Peyer's patch (tissue), 4 donors: Measurements from ENCODE around the gene MGARP.
"Not testable (repeated sequence)": the region's sequence is repeated elsewhere in the genome, so short reads cannot be mapped to it uniquely, and the experiment has no call there.

Source experiments
- POLR2A ChIP-seq, 2 donors: fragments of 450-650 bp; IDR thresholded peaks; one replicate each; pipeline ENCODE4 v1.5.1; 2017; ENCODE audit warnings: antibody characterized with exemption in 2 of 2, mild to moderate bottlenecking in 2 of 2, moderate library complexity in 2 of 2
- TF ChIP-seq, protein P1 (sequence below), 6 experiments: fragments of 450-650 bp in 4 of 6; fragments of 200-600 bp in 2 of 6; sonication (generic) in 1 of 6; IDR thresholded peaks; one replicate each; pipeline ENCODE4 v1.5.1; 2017 to 2019; ENCODE audit warnings: antibody characterized with exemption in 6 of 6, mild to moderate bottlenecking in 3 of 6, moderate library complexity in 1 of 6

DNA sequence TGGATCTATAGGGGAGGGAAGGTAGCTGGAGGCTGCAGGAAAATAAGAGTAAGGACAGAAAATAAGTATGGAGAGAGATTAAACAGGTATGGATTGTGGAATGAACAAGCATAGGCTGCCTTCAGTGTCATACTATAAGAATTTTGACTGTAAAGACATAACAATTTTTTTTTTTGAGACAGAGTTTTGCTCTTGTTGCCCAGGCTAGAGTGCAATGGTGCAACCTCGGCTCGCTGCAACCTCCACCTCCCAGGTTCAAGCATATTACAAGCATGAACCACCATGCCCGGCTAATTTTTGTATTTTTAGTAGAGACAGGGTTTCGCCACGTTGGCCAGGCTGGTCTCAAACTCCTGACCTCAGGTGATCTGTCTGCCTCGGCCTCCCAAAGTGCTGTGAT is 24.4 kb downstream of the MGARP start:
- TF ChIP-seq, protein P1, sequence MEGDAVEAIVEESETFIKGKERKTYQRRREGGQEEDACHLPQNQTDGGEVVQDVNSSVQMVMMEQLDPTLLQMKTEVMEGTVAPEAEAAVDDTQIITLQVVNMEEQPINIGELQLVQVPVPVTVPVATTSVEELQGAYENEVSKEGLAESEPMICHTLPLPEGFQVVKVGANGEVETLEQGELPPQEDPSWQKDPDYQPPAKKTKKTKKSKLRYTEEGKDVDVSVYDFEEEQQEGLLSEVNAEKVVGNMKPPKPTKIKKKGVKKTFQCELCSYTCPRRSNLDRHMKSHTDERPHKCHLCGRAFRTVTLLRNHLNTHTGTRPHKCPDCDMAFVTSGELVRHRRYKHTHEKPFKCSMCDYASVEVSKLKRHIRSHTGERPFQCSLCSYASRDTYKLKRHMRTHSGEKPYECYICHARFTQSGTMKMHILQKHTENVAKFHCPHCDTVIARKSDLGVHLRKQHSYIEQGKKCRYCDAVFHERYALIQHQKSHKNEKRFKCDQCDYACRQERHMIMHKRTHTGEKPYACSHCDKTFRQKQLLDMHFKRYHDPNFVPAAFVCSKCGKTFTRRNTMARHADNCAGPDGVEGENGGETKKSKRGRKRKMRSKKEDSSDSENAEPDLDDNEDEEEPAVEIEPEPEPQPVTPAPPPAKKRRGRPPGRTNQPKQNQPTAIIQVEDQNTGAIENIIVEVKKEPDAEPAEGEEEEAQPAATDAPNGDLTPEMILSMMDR (IDR thresholded peaks at IDR 0.05) = not testable (repeated sequence)
- not testable (repeated sequence) for TF ChIP-seq POLR2A (IDR thresholded peaks at IDR 0.05)
